GM10248 (cell line): ENCODE measurements around the gene DUSP2.

Source experiments
- CTCF ChIA-PET: fragments of 300-600 bp; sonication (Branson Sonifier 250); formaldehyde crosslinking; extraction: SDS; loops from one replicate; lab custom pipeline; 2021; ENCODE audit warnings: antibody characterized with exemption; lab: Yijun Ruan, JAX
- POLR2A ChIA-PET: fragments of 350-650 bp; sonication (Branson Sonifier 250); formaldehyde crosslinking; extraction: SDS; loops from one replicate; lab custom pipeline; 2020; ENCODE audit warnings: antibody characterized with exemption; lab: Yijun Ruan, JAX
- DNase-seq: peaks from one replicate; pipeline ENCODE4 v3.0.0; 2012; ENCODE audit errors: extremely low spot score
- TF ChIP-seq, protein P1 (sequence below): IDR thresholded peaks from 2 replicates; pipeline ENCODE4 v1.5.1; 2012; ENCODE audit warnings: mild to moderate bottlenecking, low read depth; ENCODE audit errors: extremely low read depth, missing control alignments, control extremely low read depth

Gene DUSP2

DNA sequence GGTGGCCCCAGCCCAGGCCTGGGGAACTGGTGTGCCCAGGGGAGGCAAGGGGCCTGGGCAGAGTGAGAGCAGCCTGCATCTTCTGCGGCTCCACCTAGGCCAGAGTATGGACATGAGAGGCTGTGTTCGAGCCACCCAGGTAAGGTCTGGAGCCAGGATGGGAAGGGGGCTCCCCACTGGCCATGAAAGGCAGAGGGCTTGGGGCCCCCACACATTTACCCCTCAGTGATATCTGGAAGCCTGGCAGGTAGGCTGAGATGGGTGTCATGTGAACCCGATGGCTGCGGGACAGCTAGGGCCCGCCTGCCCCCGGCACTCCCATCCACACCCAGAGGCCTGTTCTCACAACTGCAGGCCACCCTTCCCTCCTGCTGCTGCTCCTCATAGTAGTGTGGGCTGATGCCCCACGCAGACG lies 42.0 kb downstream of the DUSP2 start:
- no peak for DNase-seq
- TF ChIP-seq, protein P1, sequence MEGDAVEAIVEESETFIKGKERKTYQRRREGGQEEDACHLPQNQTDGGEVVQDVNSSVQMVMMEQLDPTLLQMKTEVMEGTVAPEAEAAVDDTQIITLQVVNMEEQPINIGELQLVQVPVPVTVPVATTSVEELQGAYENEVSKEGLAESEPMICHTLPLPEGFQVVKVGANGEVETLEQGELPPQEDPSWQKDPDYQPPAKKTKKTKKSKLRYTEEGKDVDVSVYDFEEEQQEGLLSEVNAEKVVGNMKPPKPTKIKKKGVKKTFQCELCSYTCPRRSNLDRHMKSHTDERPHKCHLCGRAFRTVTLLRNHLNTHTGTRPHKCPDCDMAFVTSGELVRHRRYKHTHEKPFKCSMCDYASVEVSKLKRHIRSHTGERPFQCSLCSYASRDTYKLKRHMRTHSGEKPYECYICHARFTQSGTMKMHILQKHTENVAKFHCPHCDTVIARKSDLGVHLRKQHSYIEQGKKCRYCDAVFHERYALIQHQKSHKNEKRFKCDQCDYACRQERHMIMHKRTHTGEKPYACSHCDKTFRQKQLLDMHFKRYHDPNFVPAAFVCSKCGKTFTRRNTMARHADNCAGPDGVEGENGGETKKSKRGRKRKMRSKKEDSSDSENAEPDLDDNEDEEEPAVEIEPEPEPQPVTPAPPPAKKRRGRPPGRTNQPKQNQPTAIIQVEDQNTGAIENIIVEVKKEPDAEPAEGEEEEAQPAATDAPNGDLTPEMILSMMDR = no peak
- ChIA-PET POLR2A (no interaction called here), CTCF (interaction anchor here (1.3 to 2.3 kb wide), 3 partner anchors 11 to 13 kb away, joined by 3 to 9 read pairs (median 7); partner anchors contain the start of gene ADRA2B)

DNA sequence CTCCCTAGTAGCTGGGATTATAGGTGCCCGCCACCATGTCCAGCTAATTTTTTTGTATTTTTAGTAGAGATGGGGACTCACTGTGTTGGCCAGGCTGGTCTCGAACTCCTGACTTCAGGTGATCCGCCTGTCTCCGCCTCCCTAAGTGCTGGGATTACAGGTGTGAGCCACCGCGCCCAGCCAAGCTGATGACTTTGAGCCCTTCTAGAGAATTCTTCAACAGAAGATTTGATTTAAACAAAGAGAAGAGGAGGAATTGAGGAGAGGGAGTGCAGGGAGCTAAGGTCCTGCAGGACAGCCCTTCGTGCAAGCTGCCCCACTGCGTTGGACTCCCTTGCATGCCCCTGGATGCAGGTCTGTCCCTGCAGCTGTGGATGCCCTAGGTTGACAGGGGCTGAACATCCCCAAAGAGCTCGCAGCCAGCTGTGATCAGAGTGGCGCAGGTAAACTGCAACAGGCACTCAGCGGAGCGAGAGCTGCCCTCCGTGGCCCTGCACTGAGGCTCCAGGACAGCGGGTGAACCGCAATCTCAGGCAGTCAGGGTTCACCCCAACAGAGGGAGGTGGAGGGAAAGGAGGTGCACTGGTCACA lies 42.5 kb downstream of the DUSP2 start:
- no peak for DNase-seq
- ChIA-PET CTCF (interaction anchor here (0.7 to 2.3 kb wide), 3 partner anchors 10 to 80 kb away, joined by 3 to 9 read pairs (median 7); partner anchors contain the start of gene ADRA2B), POLR2A (interaction anchor here (0.6 kb wide), 2 partner anchors 195 to 202 kb away, joined by 3 read pairs; no protein-coding TSS in a partner anchor)
- TF ChIP-seq, protein P1 = no peak

DNA sequence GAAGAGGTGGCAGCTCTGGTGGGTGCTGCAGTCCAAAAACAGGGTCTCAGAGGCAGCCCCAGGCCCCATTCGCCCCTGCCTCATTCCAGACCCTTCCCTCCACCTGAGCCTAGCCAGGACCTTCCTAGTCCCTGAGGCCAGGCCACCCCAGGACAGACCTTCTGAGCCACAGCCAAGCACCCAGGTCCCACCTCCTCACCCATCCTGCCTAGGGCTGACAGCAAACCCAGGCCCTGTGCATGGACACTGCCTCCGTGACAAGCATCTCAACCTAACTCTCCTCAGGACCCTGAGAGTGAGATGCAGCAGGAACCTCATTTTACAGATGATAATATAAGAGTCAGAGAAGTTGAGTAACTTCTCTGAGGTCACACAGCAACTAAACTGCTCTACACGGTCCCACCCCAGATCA lies 44.3 kb downstream of the DUSP2 start:
- POLR2A ChIA-PET = no interaction called here
- CTCF ChIA-PET = interaction anchor here (2.3 kb wide), 1 partner anchor 16 kb away, joined by 9 read pairs; the partner anchor contains the start of gene ADRA2B
- no peak for DNase-seq
- TF ChIP-seq, protein P1 = no peak

DNA sequence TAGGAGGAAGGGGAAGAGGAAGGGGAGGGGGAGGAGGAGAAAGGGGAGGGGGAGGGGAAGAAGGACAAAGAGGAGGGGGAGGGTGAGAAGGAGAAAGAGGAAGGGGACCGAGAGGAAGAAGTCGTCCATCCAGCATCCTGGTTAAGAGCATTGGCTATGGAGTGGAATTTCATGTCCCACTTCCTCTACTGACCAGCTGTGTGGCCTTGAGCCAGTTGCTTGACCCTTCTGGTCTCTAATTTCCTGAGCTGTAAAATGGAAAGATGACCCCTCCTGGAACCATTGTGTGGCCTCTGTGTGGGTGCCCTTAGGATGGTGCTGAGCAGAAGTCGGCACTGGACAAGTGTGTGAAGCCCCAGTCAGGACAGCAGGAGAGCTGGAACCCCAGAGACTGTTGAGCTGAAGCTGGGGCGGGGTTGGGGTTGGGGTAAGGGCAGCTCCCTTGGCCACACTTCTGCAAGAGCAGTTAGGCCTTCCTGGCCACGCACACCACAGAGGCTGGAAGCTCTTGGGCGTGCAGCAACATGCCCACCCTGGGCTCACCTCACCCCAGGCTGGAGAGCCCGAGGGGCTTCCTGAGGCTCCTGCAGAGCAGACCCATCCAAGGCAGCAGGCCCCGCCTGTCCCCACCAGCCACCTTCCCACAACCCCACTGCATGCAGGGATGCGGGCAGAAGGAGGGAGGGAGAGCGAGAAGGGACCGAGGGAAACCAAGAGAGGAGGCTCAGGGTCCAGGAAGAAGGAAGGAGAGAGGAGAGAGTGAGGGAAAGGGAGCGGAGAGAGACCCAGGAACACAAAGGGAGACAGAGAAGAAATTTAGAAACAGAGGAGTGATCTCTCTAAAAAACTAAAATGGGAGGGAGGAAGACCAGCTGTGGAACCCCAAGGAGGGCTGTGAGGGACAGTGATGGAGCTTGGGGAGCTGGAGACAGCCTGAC lies 45.1 kb downstream of the DUSP2 start:
- ChIA-PET CTCF (no interaction called here), POLR2A (no interaction called here)
- DNase-seq = no peak
- TF ChIP-seq, protein P1 = no peak

DNA sequence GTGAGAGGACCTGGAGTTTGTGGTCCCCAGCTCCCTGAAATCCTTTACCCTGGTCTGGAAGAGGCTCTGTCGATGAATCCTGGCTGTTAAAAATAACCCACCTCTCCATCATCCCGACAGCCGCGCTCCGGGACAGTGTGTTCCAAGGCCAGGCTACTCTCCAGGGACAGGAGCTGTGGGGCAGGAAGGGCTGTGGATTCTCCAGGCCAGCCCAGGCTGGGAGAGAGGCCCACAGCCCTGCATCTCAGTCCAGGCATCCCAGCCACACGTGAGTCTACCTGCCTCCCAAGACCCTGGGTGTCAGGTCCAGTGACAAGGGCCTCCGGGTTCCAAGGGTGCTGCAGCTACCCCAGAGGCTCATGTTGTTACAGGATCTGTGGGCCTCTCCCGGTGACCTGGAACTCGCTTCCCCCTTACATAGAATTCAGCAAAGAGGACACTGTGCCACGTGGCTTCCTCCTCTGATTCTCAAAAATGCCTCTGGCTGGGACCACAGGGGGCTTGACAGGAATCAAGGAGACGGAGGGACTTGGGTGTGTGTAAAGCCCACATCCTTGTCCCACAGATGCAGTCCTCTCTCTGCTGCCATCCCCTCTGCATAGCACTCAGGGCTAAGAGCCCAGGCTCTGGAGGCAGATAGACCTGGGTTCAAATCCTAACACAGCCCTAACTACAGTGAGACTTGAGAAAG lies 46.2 kb downstream of the DUSP2 start:
- DNase-seq = no peak
- TF ChIP-seq, protein P1 = no peak
- ChIA-PET CTCF (interaction anchor here (1.0 to 1.4 kb wide), 2 partner anchors 9 to 18 kb away, joined by 3 to 4 read pairs; no protein-coding TSS in a partner anchor), POLR2A (no interaction called here)
